ENCODE results near the gene S100A7A.

Gene S100A7A

DNA sequence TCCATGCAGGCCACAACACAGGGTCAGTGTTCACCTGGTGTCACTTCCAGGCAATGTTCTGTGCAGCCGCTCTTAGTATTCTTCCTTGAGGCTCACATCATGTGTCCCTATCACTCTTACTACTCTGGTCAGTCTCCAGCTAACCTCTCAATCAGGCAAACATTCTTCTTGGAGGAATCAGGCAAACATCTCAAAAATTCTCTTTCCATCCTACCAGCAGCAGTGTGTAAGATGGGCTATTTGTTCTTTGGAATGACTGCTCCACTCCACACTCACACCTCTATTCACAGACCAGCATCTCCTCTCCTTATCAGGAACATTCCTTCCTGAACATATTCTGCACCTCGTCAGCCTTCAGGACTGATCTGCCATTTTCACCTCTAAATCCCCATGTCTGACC is 4.0 kb downstream of the S100A7A start:
- in situ Hi-C loops (cut with HindIII; ENCODE audit: low sequenced_read_pairs) = no loop called here
- TF ChIP-seq, protein P1, sequence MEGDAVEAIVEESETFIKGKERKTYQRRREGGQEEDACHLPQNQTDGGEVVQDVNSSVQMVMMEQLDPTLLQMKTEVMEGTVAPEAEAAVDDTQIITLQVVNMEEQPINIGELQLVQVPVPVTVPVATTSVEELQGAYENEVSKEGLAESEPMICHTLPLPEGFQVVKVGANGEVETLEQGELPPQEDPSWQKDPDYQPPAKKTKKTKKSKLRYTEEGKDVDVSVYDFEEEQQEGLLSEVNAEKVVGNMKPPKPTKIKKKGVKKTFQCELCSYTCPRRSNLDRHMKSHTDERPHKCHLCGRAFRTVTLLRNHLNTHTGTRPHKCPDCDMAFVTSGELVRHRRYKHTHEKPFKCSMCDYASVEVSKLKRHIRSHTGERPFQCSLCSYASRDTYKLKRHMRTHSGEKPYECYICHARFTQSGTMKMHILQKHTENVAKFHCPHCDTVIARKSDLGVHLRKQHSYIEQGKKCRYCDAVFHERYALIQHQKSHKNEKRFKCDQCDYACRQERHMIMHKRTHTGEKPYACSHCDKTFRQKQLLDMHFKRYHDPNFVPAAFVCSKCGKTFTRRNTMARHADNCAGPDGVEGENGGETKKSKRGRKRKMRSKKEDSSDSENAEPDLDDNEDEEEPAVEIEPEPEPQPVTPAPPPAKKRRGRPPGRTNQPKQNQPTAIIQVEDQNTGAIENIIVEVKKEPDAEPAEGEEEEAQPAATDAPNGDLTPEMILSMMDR (IDR thresholded peaks at IDR 0.05; ENCODE audit: low read depth, low read length, missing control alignments) = no peak
- H3K4me3 ChIP-seq (ENCODE audit: low read depth, low read length) = no peak overlapping the region
- DNase-seq (ENCODE audit: low read depth) = no peak

GRCh38 chr1:153422450-153423068 is 6.2 kb downstream of the S100A7A start:
- H3K4me3 ChIP-seq (ENCODE audit: low read depth, low read length) = no peak overlapping the region
- in situ Hi-C loops (cut with HindIII; ENCODE audit: low sequenced_read_pairs) = no loop called here
- TF ChIP-seq, protein P1 (IDR thresholded peaks at IDR 0.05; ENCODE audit: low read depth, low read length, missing control alignments) = no peak
- DNase-seq (ENCODE audit: low read depth) = peak; percentile 36

DNA sequence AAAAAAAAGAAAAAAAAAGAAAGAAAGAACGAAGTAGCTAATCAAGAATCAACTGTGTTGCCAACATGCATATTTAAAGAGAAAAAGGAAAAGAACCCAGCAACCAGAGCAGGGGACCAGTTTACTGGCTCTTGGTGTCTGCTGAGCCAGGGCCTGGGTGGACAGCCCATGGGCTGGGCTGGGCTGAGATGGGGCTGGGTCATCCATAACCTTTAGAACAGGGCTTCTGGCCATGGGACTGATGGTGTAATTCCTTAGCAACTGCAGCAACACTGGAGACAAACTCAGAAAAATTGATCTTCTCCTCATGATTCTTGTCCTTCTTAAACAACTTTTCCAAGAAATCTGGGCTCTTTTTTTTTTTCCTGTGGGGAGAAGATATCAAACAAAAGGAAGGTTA is 10.5 kb downstream of the S100A7A start:
- H3K4me3 ChIP-seq (ENCODE audit: low read depth, low read length) = no peak overlapping the region
- TF ChIP-seq, protein P1 (IDR thresholded peaks at IDR 0.05; ENCODE audit: low read depth, low read length, missing control alignments) = no peak
- no peak for DNase-seq (ENCODE audit: low read depth)
- in situ Hi-C loops (cut with HindIII; ENCODE audit: low sequenced_read_pairs) = no loop called here

DNA sequence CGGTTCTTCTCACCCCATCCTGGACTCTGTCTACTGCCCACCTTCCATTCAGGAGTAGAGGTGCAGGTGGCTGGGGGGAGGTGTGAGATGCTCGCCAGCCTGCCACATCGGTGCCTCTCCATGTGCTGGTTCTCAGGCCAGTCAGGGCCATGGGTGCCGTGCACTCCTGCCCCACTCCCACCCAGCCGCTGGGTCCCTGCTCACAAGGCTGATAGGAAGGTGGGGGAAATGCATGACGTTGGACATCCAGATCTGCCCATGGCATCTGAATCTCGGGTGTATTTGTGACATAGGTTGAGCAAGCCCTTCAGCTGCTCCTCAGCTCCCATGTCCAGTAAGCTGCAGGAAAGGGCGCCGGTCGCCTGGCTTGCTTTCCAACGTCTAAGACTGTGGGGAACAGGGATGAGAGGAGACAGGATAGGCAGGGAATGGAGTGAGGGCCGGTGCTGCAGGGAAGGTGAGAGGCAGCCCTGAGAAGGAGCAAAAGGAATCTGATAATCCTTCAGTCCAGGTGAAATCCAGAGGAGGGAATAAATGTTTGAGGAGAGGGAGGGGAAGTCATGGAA is 11.8 kb downstream of the S100A7A start:
- DNase-seq (ENCODE audit: low read depth) = no peak
- TF ChIP-seq, protein P1 (IDR thresholded peaks at IDR 0.05; ENCODE audit: low read depth, low read length, missing control alignments) = no peak
- H3K4me3 ChIP-seq (ENCODE audit: low read depth, low read length) = no peak overlapping the region
- in situ Hi-C loops (cut with HindIII; ENCODE audit: low sequenced_read_pairs) = no loop called here

DNA sequence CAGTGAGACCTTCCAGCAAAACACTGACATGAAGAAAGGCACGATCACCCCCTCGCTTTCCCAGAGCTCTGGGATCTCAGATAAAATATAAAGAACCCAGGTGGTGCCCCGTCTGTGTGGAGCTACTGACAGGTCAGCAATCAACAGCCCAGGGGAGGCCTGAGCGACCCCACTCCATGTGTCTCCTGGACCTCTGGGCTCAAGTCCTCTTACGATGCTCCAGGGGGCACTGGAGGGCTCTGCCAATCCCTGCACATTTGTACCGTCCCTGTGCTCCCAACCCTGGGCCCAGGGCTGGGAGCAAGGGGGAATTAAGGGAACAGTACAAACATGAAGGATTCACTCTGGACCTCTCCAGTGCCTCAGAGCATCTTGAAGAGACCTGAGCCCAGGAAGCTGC is 12.5 kb downstream of the S100A7A start:
- in situ Hi-C loops (cut with HindIII; ENCODE audit: low sequenced_read_pairs) = no loop called here
- no peak for DNase-seq (ENCODE audit: low read depth)
- TF ChIP-seq, protein P1 (IDR thresholded peaks at IDR 0.05; ENCODE audit: low read depth, low read length, missing control alignments) = no peak
- no peak overlapping the region for H3K4me3 ChIP-seq (ENCODE audit: low read depth, low read length)

- no peak overlapping the region for H3K4me3 ChIP-seq (ENCODE audit: low read depth, low read length)
- DNase-seq (ENCODE audit: low read depth) = no peak
- TF ChIP-seq, protein P1 (IDR thresholded peaks at IDR 0.05; ENCODE audit: low read depth, low read length, missing control alignments) = no peak
- in situ Hi-C loops (cut with HindIII; ENCODE audit: low sequenced_read_pairs) = no loop called here
Observed at GRCh38 chr1:153429266-153430165, 13.2 kb downstream of the S100A7A start.

All from astrocyte of the cerebellum (primary cell).